ENCODE data around the gene PIK3CG. TPM values are rescaled to one million over a fixed set of nuclear protein-coding genes. Genes with fewer than 3 reads are reported as not detected.

Gene PIK3CG
- total and polyA plus RNA-seq, 10 of the 15 experiments (the other 5 are each of a cell fraction or from before 2014, with no cell fraction given), result 0.79 to 7.6 (median 5.2) TPM

GRCh38 chr7:106870983-106871410 is 5.9 kb downstream of the PIK3CG start (continued):
- TF ChIP-seq SP1 (IDR thresholded peaks at IDR 0.05; ENCODE audit: low read depth, low read length) (peak; percentile 63), TCF12 (IDR thresholded peaks at IDR 0.05; ENCODE audit: low read depth, low read length) (peak; percentile 87), USF2 (IDR thresholded peaks at IDR 0.05; ENCODE audit: borderline replicate concordance, low read depth, low read length) (no peak), RAD21 (IDR thresholded peaks at IDR 0.05; ENCODE audit: insufficient read depth, low read depth, low read length) (no peak), PAX5 (IDR thresholded peaks at IDR 0.05; ENCODE audit: borderline replicate concordance, low read depth, low read length) (peak; percentile 97), NR2F1 (conservative IDR thresholded peaks at IDR 0.05) (peak; percentile 99), ZBTB4 (CRISPR knock-in tag; IDR thresholded peaks at IDR 0.05) (no peak), E2F8 (IDR thresholded peaks at IDR 0.05; ENCODE audit: low read depth, partially characterized antibody) (no peak), CREB1 (IDR thresholded peaks at IDR 0.05; ENCODE audit: low read depth) (peak; percentile 63), POLR2A (IDR thresholded peaks at IDR 0.05; ENCODE audit: low read depth, low read length) (no peak), ZNF274 (IDR thresholded peaks at IDR 0.05; ENCODE audit: insufficient read depth, insufficient read length) (no peak), YBX1 (IDR thresholded peaks at IDR 0.05) (no peak), STAT1 (conservative IDR thresholded peaks at IDR 0.05) (no peak), ASH2L (IDR thresholded peaks at IDR 0.05; ENCODE audit: borderline replicate concordance, low read depth) (no peak), CBFB (IDR thresholded peaks at IDR 0.05; ENCODE audit: low read depth) (peak; percentile 87), MLLT1 (IDR thresholded peaks at IDR 0.05) (peak; percentile 89), EZH2 (IDR thresholded peaks at IDR 0.05; ENCODE audit: borderline replicate concordance, control insufficient read depth, low read depth, low read length) (no peak), KAT2A (conservative IDR thresholded peaks at IDR 0.05; ENCODE audit: control insufficient read depth, low read depth, low read length) (no peak), NR2C1 (IDR thresholded peaks at IDR 0.05) (peak; percentile 15; the same call in 1 of the 2 replicates), DPF2 (IDR thresholded peaks at IDR 0.05) (peak; percentile 100)
- TF ChIP-seq, protein P1, sequence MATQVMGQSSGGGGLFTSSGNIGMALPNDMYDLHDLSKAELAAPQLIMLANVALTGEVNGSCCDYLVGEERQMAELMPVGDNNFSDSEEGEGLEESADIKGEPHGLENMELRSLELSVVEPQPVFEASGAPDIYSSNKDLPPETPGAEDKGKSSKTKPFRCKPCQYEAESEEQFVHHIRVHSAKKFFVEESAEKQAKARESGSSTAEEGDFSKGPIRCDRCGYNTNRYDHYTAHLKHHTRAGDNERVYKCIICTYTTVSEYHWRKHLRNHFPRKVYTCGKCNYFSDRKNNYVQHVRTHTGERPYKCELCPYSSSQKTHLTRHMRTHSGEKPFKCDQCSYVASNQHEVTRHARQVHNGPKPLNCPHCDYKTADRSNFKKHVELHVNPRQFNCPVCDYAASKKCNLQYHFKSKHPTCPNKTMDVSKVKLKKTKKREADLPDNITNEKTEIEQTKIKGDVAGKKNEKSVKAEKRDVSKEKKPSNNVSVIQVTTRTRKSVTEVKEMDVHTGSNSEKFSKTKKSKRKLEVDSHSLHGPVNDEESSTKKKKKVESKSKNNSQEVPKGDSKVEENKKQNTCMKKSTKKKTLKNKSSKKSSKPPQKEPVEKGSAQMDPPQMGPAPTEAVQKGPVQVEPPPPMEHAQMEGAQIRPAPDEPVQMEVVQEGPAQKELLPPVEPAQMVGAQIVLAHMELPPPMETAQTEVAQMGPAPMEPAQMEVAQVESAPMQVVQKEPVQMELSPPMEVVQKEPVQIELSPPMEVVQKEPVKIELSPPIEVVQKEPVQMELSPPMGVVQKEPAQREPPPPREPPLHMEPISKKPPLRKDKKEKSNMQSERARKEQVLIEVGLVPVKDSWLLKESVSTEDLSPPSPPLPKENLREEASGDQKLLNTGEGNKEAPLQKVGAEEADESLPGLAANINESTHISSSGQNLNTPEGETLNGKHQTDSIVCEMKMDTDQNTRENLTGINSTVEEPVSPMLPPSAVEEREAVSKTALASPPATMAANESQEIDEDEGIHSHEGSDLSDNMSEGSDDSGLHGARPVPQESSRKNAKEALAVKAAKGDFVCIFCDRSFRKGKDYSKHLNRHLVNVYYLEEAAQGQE (IDR thresholded peaks at IDR 0.05; ENCODE audit: low read depth, low read length), result no peak; the same call in 1 of the 2 replicates
